HepG2 (cell line): ENCODE results near the gene UPB1. TPM values are rescaled to one million over a fixed set of nuclear protein-coding genes. Genes with fewer than 3 reads are reported as not detected.

Experiments
- ATAC-seq: fragments of 200-7000 bp; cut with Tn5 transposase; 3 replicates; pipeline ENCODE4 v1.9.1; 2020; ENCODE audit warnings: mild to moderate bottlenecking, moderate library complexity
- BruUV-seq: library from RNA; stranded (reverse); fragments of 400-500 nt; replicated peaks from 2 replicates; lab custom pipeline; 2021; lab: Mats Ljungman, UMichigan
- CTCF ChIA-PET: fragments of 300-600 bp; formaldehyde crosslinking; extraction: SDS; loops from one replicate; lab custom pipeline; 2021; ENCODE audit warnings: low total read pairs, inconsistent platforms, low intra/inter-chr PET ratio; lab: Yijun Ruan, JAX
- POLR2A ChIA-PET: fragments of 350-600 bp; sonication (Branson Sonifier 250); formaldehyde crosslinking; loops from one replicate; lab custom pipeline; 2020; ENCODE audit warnings: antibody characterized with exemption, inconsistent platforms; lab: Yijun Ruan, JAX
- DNase-seq: peaks from one replicate; pipeline ENCODE4 v3.0.0-alpha.2; 2015; ENCODE audit warnings: low spot score
- FAIRE-seq: peaks from 3 replicates; lab custom pipeline; 2011; peaks lifted over from hg19 to GRCh38; lab: Jason Lieb, UNC
- H2AFZ ChIP-seq: one replicate; pipeline ENCODE4 v1.6.1; 2011; ENCODE audit warnings: low read length, inconsistent platforms
- H3K27ac ChIP-seq: fragments of 300-600 bp; 3 replicates; pipeline ENCODE4 v1.8.0; 2011; ENCODE audit warnings: mixed run types, mild to moderate bottlenecking, mixed read lengths, low read length, inconsistent platforms; ENCODE audit not compliant: insufficient read depth; ENCODE audit errors: extremely low read length
- H3K27me3 ChIP-seq, 2 experiments: fragments of 200-600 bp in 1 of 2; 2 replicates in 1 of 2; 3 replicates in 1 of 2; pipeline versions ENCODE4 v1.6.0 to v1.8.0; 2011; ENCODE audit warnings: low read length in 2 of 2, mild to moderate bottlenecking in 2 of 2, moderate library complexity in 2 of 2, inconsistent platforms in 1 of 2; ENCODE audit not compliant: insufficient read depth in 2 of 2, control insufficient read depth in 1 of 2
- H3K36me3 ChIP-seq, 2 experiments: fragments of 200-600 bp in 1 of 2; replicated peaks in 1 of 2; 2 replicates in 1 of 2; 3 replicates in 1 of 2; pipeline versions ENCODE4 v1.5.1 to v1.8.0; 2011; ENCODE audit warnings: low read length in 2 of 2, inconsistent platforms in 1 of 2; ENCODE audit not compliant: insufficient read depth in 2 of 2, control insufficient read depth in 1 of 2
- H3K4me1 ChIP-seq: 2 replicates; pipeline ENCODE4 v1.5.1; 2012; ENCODE audit warnings: low read length, inconsistent platforms; ENCODE audit not compliant: insufficient read depth
- H3K4me2 ChIP-seq: 2 replicates; pipeline ENCODE4 v1.6.0; 2011; ENCODE audit warnings: low read depth, low read length, inconsistent platforms
- H3K4me3 ChIP-seq, 3 experiments: fragments of 200-600 bp in 1 of 3; sonication (generic), shearing (Covaris generic) in 1 of 3; replicated peaks in 1 of 3; 2 replicates each; pipeline ENCODE4 v1.5.1; 2011 to 2016; ENCODE audit warnings: low read length in 3 of 3, inconsistent platforms in 2 of 3, low read depth in 2 of 3, mild to moderate bottlenecking in 2 of 3, control low read depth in 1 of 3, mixed read lengths in 1 of 3; ENCODE audit not compliant: insufficient read depth in 1 of 3
- H3K79me2 ChIP-seq: one replicate; pipeline ENCODE4 v1.6.1; 2011; ENCODE audit warnings: low read length, inconsistent platforms; ENCODE audit not compliant: insufficient read depth
- H3K9ac ChIP-seq: 2 replicates; pipeline ENCODE4 v1.6.0; 2011; ENCODE audit warnings: mild to moderate bottlenecking, low read depth, low read length, inconsistent platforms; ENCODE audit not compliant: insufficient read depth
- H3K9me3 ChIP-seq: 2 replicates; pipeline ENCODE4 v1.5.1; 2012; ENCODE audit warnings: mild to moderate bottlenecking, low read length
- H4K20me1 ChIP-seq: 2 replicates; pipeline ENCODE4 v1.6.0; 2011; ENCODE audit warnings: inconsistent platforms, mild to moderate bottlenecking, low read length, moderate library complexity; ENCODE audit not compliant: insufficient read depth
- KLF16 ChIP-seq, 2 experiments: sonication (generic) in 1 of 2; formaldehyde crosslinking in 1 of 2; IDR thresholded peaks; 2 replicates each; pipeline versions ENCODE4 v1.6.1 to v1.8.0; 2016 to 2023; ENCODE audit warnings: missing genetic modification reagents in 2 of 2, missing compliant biosample characterization in 1 of 2
- RBFOX2 ChIP-seq: fragments of 200-400 bp; formaldehyde crosslinking; IDR thresholded peaks from 2 replicates; pipeline ENCODE4 v1.6.1; 2017; ENCODE audit warnings: low read depth, mild to moderate bottlenecking, low read length
- SKI ChIP-seq: fragments of 450-650 bp; IDR thresholded peaks from one replicate; pipeline ENCODE4 v1.6.1; 2018; ENCODE audit warnings: mild to moderate bottlenecking; ENCODE audit not compliant: partially characterized antibody
- SRSF1 ChIP-seq: fragments of 200-400 bp; formaldehyde crosslinking; optimal IDR thresholded peaks from 2 replicates; pipeline ENCODE3; 2017; ENCODE audit warnings: mild to moderate bottlenecking, low read depth, low read length, moderate library complexity
- TMF1 ChIP-seq: sonication (generic); formaldehyde crosslinking; IDR thresholded peaks from 2 replicates; pipeline ENCODE4 v1.8.1; 2022; ENCODE audit warnings: low read depth, missing genetic modification reagents
- ZC3H4 ChIP-seq: sonication (generic); formaldehyde crosslinking; IDR thresholded peaks from 2 replicates; pipeline ENCODE4 v1.4.0; 2020; ENCODE audit warnings: missing genetic modification reagents, borderline replicate concordance
- ZKSCAN8 ChIP-seq: IDR thresholded peaks from 2 replicates; pipeline ENCODE4 v1.6.1; 2016; ENCODE audit warnings: borderline replicate concordance, missing genetic modification reagents, missing compliant biosample characterization
- ZNF124 ChIP-seq: sonication (generic); formaldehyde crosslinking; IDR thresholded peaks from 2 replicates; pipeline ENCODE4 v1.4.0; 2020; ENCODE audit warnings: missing genetic modification reagents
- ZNF543 ChIP-seq: sonication (generic); formaldehyde crosslinking; IDR thresholded peaks from 2 replicates; pipeline ENCODE4 v1.4.0; 2020; ENCODE audit warnings: mild to moderate bottlenecking, missing genetic modification reagents
- WGBS: methylation state at CpG from one replicate; pipeline ENCODE4 v1.1.6; 2017; ENCODE audit warnings: low lambda C conversion rate; 5-methylcytosine and 5-hydroxymethylcytosine counted together
- in situ Hi-C: cut with HindIII; loops from 2 replicates; pipeline ENCODE4 v1.10.0; 2017; ENCODE audit warnings: low pct_unique_long_range_greater_than_20kb; ENCODE audit not compliant: extremely low pct_ligation_motif_present
- intact Hi-C: fragments of 100-400 bp; cut with micrococcal nuclease; formaldehyde crosslinking; loops from one replicate; pipeline ENCODE4 v1.10.0; 2022; ENCODE audit not compliant: unreplicated experiment
- polyA plus RNA-seq, 8 experiments: library from polyadenylated mRNA; depleted of rRNA in 3 of 8; stranded (reverse) in 7 of 8; unstranded in 1 of 8; fragments of >200 nt; fragmentation: Illumina TruSeq in 4 of 8; extraction: Trizol in 4 of 8; gene quantifications; 2 replicates each; pipeline versions ENCODE4 v1.2.1 to v1.2.3, GENCODE V29; 2011 to 2016; ENCODE audit warnings: low read depth in 4 of 8, missing spikeins in 1 of 8, mixed read lengths in 1 of 8; ENCODE audit not compliant: insufficient read depth in 1 of 8
- total RNA-seq, 5 experiments: library from RNA; depleted of rRNA; stranded (reverse); fragments of >200 nt; fragmentation: Illumina TruSeq; extraction: Trizol; gene quantifications; 2 replicates each; pipeline ENCODE4 v1.2.3, GENCODE V29; 2016; ENCODE audit warnings: low read depth in 1 of 5
- TF ChIP-seq, protein P1 (sequence below): sonication (generic); formaldehyde crosslinking; IDR thresholded peaks from 2 replicates; pipeline ENCODE4 v1.4.0; 2020; ENCODE audit warnings: mild to moderate bottlenecking, low read depth, missing genetic modification reagents
- TF ChIP-seq, protein P2 (sequence below): sonication (generic); formaldehyde crosslinking; IDR thresholded peaks from one replicate; pipeline ENCODE4 v1.5.1; 2020; ENCODE audit warnings: mild to moderate bottlenecking, missing genetic modification reagents; ENCODE audit errors: not compliant biosample characterization
- TF ChIP-seq, protein P3 (sequence below): sonication (generic); formaldehyde crosslinking; IDR thresholded peaks from 2 replicates; pipeline ENCODE4 v1.9.0; 2021; ENCODE audit warnings: missing genetic modification reagents, mild to moderate bottlenecking, borderline replicate concordance
- TF ChIP-seq, protein P4 (sequence below): sonication (generic); formaldehyde crosslinking; IDR thresholded peaks from 2 replicates; pipeline ENCODE4 v1.8.1; 2023; ENCODE audit warnings: mild to moderate bottlenecking, inconsistent platforms, moderate library complexity, missing genetic modification reagents, borderline replicate concordance

The UPB1 gene
- total and polyA plus RNA-seq, 2 of the 13 experiments (the other 11 are each of a cell fraction or from before 2014, with no cell fraction given), result 0.38 to 1.2 TPM

DNA sequence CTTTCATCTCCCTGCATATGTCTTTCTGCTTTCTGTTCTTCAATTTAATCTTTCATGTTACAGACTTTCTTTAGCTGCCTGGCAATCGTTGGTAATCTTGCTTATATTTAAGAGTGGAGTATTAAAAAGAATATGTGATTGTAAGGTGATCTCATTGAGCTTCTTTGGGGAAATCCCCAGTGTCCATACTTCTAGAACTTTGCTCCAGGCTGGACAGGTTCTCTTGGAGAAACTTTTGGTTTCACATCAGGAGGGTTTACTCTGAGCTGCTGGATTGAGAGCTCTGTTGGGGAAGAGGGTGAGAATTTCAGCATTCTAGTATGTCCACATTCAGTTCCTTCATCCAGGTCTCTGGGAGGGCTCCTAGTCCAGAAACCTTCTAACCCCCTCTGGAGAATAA lies 81.6 kb downstream of the UPB1 start:
- Histone ChIP-seq H3K4me2 (no peak overlapping the region), H2AFZ (no peak overlapping the region), H3K9ac (peak overlapping the region; percentile 47; the same call in 1 of the 2 replicates), H3K36me3 (peaks cover 12 to 26% of the 10 kb centered on the region in 2 experiments), H3K79me2 (no peaks in the 10 kb centered on the region), H3K27me3 (no peaks in the 10 kb centered on the region), H4K20me1 (no peaks in the 10 kb centered on the region), H3K4me3 (no peak overlapping the region), H3K4me1 (peaks cover 76% of the 10 kb centered on the region), H3K27ac (peak overlapping the region; percentile 97), H3K9me3 (no peaks in the 10 kb centered on the region)
- WGBS, result 38% methylated on average over 1 of the region's 1 CpG
- DNase-seq (no peak), ATAC-seq (no peak), FAIRE-seq (no peak)
- intact Hi-C loops (no loop called here), in situ Hi-C loops (no loop called here)
- no TSS peak for BruUV-seq
- ChIA-PET POLR2A (interaction anchor here (1.0 to 6.5 kb wide), 7 partner anchors 9 to 27 kb away, joined by 4 to 138 read pairs (median 27); partner anchors contain the start of genes GUCD1, LRRC75B and SNRPD3), CTCF (no interaction called here)
- no peak for TF ChIP-seq ZKSCAN8 (CRISPR knock-in tag)
- TF ChIP-seq SRSF1, result no peak
- no peak for TF ChIP-seq ZC3H4 (CRISPR knock-in tag)
- TF ChIP-seq, protein P1, sequence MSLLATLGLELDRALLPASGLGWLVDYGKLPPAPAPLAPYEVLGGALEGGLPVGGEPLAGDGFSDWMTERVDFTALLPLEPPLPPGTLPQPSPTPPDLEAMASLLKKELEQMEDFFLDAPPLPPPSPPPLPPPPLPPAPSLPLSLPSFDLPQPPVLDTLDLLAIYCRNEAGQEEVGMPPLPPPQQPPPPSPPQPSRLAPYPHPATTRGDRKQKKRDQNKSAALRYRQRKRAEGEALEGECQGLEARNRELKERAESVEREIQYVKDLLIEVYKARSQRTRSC (CRISPR knock-in tag), result no peak
- TF ChIP-seq KLF16 (CRISPR knock-in tag; IDR thresholded peaks at IDR 0.05), result no peak
- no peak for TF ChIP-seq ZNF543 (CRISPR knock-in tag)
- TF ChIP-seq, protein P2, sequence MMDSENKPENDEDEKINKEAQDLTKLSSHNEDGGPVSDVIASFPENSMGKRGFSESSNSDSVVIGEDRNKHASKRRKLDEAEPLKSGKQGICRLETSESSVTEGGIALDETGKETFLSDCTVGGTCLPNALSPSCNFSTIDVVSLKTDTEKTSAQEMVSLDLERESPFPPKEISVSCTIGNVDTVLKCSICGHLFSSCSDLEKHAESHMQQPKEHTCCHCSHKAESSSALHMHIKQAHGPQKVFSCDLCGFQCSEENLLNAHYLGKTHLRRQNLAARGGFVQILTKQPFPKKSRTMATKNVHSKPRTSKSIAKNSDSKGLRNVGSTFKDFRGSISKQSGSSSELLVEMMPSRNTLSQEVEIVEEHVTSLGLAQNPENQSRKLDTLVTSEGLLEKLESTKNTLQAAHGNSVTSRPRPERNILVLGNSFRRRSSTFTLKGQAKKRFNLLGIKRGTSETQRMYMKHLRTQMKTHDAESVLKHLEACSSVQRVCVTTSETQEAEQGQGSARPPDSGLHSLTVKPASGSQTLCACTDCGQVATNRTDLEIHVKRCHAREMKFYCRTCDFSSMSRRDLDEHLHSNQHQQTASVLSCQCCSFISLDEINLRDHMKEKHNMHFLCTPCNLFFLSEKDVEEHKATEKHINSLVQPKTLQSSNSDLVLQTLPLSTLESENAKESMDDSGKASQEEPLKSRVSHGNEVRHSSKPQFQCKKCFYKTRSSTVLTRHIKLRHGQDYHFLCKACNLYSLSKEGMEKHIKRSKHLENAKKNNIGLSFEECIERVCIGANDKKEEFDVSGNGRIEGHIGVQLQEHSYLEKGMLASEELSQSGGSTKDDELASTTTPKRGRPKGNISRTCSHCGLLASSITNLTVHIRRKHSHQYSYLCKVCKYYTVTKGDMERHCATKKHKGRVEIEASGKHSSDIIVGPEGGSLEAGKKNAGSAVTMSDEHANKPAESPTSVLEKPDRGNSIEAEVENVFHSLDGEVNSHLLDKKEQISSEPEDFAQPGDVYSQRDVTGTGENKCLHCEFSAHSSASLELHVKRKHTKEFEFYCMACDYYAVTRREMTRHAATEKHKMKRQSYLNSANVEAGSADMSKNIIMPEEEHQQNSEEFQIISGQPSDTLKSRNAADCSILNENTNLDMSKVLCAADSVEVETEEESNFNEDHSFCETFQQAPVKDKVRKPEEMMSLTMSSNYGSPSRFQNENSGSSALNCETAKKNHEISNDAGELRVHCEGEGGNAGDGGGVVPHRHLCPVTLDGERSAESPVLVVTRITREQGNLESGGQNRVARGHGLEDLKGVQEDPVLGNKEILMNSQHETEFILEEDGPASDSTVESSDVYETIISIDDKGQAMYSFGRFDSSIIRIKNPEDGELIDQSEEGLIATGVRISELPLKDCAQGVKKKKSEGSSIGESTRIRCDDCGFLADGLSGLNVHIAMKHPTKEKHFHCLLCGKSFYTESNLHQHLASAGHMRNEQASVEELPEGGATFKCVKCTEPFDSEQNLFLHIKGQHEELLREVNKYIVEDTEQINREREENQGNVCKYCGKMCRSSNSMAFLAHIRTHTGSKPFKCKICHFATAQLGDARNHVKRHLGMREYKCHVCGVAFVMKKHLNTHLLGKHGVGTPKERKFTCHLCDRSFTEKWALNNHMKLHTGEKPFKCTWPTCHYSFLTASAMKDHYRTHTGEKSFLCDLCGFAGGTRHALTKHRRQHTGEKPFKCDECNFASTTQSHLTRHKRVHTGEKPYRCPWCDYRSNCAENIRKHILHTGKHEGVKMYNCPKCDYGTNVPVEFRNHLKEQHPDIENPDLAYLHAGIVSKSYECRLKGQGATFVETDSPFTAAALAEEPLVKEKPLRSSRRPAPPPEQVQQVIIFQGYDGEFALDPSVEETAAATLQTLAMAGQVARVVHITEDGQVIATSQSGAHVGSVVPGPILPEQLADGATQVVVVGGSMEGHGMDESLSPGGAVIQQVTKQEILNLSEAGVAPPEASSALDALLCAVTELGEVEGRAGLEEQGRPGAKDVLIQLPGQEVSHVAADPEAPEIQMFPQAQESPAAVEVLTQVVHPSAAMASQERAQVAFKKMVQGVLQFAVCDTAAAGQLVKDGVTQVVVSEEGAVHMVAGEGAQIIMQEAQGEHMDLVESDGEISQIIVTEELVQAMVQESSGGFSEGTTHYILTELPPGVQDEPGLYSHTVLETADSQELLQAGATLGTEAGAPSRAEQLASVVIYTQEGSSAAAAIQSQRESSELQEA (CRISPR knock-in tag), result no peak
- TF ChIP-seq TMF1, result no peak
- TF ChIP-seq, protein P3, sequence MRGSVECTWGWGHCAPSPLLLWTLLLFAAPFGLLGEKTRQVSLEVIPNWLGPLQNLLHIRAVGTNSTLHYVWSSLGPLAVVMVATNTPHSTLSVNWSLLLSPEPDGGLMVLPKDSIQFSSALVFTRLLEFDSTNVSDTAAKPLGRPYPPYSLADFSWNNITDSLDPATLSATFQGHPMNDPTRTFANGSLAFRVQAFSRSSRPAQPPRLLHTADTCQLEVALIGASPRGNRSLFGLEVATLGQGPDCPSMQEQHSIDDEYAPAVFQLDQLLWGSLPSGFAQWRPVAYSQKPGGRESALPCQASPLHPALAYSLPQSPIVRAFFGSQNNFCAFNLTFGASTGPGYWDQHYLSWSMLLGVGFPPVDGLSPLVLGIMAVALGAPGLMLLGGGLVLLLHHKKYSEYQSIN (CRISPR knock-in tag), result no peak
- TF ChIP-seq SKI, result no peak
- TF ChIP-seq RBFOX2, result no peak
- no peak for TF ChIP-seq ZNF124 (CRISPR knock-in tag)
- TF ChIP-seq, protein P4, sequence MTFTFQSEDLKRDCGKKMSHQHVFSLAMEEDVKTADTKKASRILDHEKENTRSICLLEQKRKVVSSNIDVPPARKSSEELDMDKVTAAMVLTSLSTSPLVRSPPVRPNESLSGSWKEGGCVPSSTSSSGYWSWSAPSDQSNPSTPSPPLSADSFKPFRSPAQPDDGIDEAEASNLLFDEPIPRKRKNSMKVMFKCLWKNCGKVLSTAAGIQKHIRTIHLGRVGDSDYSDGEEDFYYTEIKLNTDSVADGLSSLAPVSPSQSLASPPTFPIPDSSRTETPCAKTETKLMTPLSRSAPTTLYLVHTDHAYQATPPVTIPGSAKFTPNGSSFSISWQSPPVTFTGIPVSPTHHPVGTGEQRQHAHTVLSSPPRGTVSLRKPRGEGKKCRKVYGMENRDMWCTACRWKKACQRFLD (CRISPR knock-in tag), result no peak
